SK-N-SH treated with all-trans-retinoic acid at 6 μM for 48 hours (cell line): ENCODE results near the gene EIF2D.

Experiments used
- CSDC2 ChIP-seq: fragments of 250-450 bp; sonication (Bioruptor Pico); IDR thresholded peaks from 2 replicates; pipeline ENCODE4 v1.5.0; 2020; ENCODE audit warnings: mild to moderate bottlenecking, moderate library complexity
- CSRNP3 ChIP-seq: fragments of 250-450 bp; sonication (Bioruptor Pico); IDR thresholded peaks from 2 replicates; pipeline ENCODE4 v1.5.1; 2021; ENCODE audit warnings: mild to moderate bottlenecking, moderate library complexity
- ESRRG ChIP-seq: fragments of 250-450 bp; sonication (Bioruptor Pico); IDR thresholded peaks from 2 replicates; pipeline ENCODE4 v1.6.1; 2021; ENCODE audit warnings: mild to moderate bottlenecking
- ISL1 ChIP-seq: fragments of 250-450 bp; sonication (Bioruptor Pico); IDR thresholded peaks from 2 replicates; pipeline ENCODE4 v2.1.2; 2022; ENCODE audit warnings: mild to moderate bottlenecking, moderate library complexity
- PATZ1 ChIP-seq: fragments of 250-450 bp; sonication (Bioruptor Pico); IDR thresholded peaks from 2 replicates; pipeline ENCODE4 v1.8.0; 2020; ENCODE audit warnings: mild to moderate bottlenecking, moderate library complexity, borderline replicate concordance
- POU6F1 ChIP-seq: fragments of 250-450 bp; sonication (Bioruptor Pico); IDR thresholded peaks from 2 replicates; pipeline ENCODE4 v1.8.0; 2021; ENCODE audit warnings: low read depth, mild to moderate bottlenecking, moderate library complexity, borderline replicate concordance
- PPARA ChIP-seq: fragments of 250-450 bp; sonication (Bioruptor Pico); IDR thresholded peaks from 2 replicates; pipeline ENCODE4 v1.5.0; 2020; ENCODE audit warnings: mild to moderate bottlenecking, borderline replicate concordance
- TOX ChIP-seq: fragments of 250-450 bp; sonication (Bioruptor Pico); IDR thresholded peaks from 2 replicates; pipeline ENCODE4 v1.8.0; 2021; ENCODE audit warnings: mild to moderate bottlenecking, moderate library complexity, borderline replicate concordance
- TSHZ2 ChIP-seq: fragments of 250-450 bp; sonication (Bioruptor Pico); IDR thresholded peaks from 2 replicates; pipeline ENCODE4 v1.5.0; 2020; ENCODE audit warnings: mild to moderate bottlenecking, moderate library complexity
- ZFP30 ChIP-seq: fragments of 450-650 bp; formaldehyde crosslinking; IDR thresholded peaks from 2 replicates; pipeline ENCODE4 v1.5.0; 2022; ENCODE audit warnings: mild to moderate bottlenecking, moderate library complexity
- ZNF565 ChIP-seq: fragments of 450-650 bp; formaldehyde crosslinking; conservative IDR thresholded peaks from 2 replicates; pipeline ENCODE4 v1.5.0; 2020; ENCODE audit warnings: low read depth, mild to moderate bottlenecking, moderate library complexity

GRCh38 chr1:206573762-206574161 is 38.5 kb downstream of the EIF2D start:
- TF ChIP-seq ZNF565 (CRISPR knock-in tag) (no peak), TOX (no peak), PATZ1 (CRISPR knock-in tag) (no peak), POU6F1 (CRISPR knock-in tag) (no peak), ISL1 (CRISPR knock-in tag) (no peak), PPARA (CRISPR knock-in tag) (no peak), TSHZ2 (CRISPR knock-in tag) (no peak), CSDC2 (CRISPR knock-in tag) (no peak), ZFP30 (no peak), ESRRG (CRISPR knock-in tag) (no peak), CSRNP3 (no peak)
